ENCODE data around the gene DPEP2. TPM values are rescaled to one million over a fixed set of nuclear protein-coding genes. Genes with fewer than 3 reads are reported as not detected.

The DPEP2 gene
- total and polyA plus RNA-seq, 2 of the 13 experiments (the other 11 are each of a cell fraction or from before 2014, with no cell fraction given), result 0.18 TPM; not detected in 1

DNA sequence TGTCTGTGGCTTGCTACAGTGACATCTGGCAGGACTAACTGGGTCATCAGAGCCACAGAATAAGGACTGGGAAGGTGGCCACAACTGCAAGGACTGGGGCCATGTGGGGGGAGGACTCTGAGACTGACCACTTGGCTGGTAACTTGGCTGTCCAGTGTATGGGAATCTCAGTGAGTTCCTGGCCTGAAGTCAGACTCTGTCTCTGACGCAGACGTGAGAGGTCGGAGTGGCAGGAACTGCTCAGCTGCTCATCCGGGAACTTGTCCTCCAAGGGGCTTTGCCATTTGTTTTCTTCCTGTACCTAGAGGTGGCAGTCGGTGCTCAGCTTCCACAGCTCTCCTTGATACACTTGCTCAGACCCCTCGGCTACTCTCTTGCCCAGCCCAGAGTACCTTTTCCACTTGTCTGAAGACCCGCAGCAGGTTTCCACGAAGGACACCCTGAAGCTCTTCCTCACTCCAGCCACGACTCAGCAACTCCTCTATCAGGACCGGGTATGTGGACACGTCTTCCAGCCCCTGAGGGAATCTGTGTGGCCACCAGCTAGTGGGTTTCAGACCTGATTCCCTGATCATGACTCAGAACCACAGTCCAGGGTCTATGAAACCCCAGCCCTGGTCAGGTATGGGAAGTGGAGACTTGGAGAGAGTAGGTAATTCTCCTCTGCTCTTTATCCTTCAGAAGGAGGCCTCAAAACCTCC lies 11.7 kb downstream of the DPEP2 start (continued):
- TF ChIP-seq, protein P1, sequence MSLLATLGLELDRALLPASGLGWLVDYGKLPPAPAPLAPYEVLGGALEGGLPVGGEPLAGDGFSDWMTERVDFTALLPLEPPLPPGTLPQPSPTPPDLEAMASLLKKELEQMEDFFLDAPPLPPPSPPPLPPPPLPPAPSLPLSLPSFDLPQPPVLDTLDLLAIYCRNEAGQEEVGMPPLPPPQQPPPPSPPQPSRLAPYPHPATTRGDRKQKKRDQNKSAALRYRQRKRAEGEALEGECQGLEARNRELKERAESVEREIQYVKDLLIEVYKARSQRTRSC (CRISPR knock-in tag; IDR thresholded peaks at IDR 0.05; ENCODE audit: low read depth), result no peak
- no peak for TF ChIP-seq SMC3 (IDR thresholded peaks at IDR 0.05; ENCODE audit: low read length)
- TF ChIP-seq, protein P2, sequence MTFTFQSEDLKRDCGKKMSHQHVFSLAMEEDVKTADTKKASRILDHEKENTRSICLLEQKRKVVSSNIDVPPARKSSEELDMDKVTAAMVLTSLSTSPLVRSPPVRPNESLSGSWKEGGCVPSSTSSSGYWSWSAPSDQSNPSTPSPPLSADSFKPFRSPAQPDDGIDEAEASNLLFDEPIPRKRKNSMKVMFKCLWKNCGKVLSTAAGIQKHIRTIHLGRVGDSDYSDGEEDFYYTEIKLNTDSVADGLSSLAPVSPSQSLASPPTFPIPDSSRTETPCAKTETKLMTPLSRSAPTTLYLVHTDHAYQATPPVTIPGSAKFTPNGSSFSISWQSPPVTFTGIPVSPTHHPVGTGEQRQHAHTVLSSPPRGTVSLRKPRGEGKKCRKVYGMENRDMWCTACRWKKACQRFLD (CRISPR knock-in tag; IDR thresholded peaks at IDR 0.05; ENCODE audit: borderline replicate concordance), result 0 out of 2 replicates have a peak, but pooled peaks have one; percentile 15
- 0 out of 2 replicates have a peak, but pooled peaks have one; percentile 20 for TF ChIP-seq FOXO1 (CRISPR knock-in tag; IDR thresholded peaks at IDR 0.05)
- no peak for TF ChIP-seq GZF1 (CRISPR knock-in tag; IDR thresholded peaks at IDR 0.05)
- TF ChIP-seq REL (CRISPR knock-in tag; conservative IDR thresholded peaks at IDR 0.05), result no peak
- peak; percentile 29; the same call in 1 of the 2 replicates for TF ChIP-seq ELF1 (CRISPR knock-in tag; IDR thresholded peaks at IDR 0.05)
- peak; percentile 22; the same call in 1 of the 2 replicates for TF ChIP-seq ZNF792 (CRISPR knock-in tag; IDR thresholded peaks at IDR 0.05)
- TF ChIP-seq, protein P3, sequence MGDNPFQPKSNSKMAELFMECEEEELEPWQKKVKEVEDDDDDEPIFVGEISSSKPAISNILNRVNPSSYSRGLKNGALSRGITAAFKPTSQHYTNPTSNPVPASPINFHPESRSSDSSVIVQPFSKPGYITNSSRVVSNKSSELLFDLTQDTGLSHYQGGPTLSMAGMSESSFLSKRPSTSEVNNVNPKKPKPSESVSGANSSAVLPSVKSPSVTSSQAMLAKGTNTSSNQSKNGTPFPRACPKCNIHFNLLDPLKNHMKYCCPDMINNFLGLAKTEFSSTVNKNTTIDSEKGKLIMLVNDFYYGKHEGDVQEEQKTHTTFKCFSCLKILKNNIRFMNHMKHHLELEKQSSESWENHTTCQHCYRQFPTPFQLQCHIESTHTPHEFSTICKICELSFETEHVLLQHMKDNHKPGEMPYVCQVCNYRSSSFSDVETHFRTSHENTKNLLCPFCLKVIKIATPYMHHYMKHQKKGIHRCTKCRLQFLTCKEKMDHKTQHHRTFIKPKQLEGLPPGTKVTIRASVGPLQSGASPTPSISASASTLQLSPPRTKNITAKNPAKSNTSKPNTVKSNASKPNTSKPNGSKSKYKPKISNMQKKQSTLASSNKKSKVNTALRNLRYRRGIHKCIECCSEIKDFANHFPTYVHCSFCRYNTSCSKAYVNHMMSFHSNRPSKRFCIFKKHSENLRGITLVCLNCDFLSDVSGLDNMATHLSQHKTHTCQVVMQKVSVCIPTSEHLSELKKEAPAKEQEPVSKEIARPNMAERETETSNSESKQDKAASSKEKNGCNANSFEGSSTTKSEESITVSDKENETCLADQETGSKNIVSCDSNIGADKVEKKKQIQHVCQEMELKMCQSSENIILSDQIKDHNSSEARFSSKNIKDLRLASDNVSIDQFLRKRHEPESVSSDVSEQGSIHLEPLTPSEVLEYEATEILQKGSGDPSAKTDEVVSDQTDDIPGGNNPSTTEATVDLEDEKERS (CRISPR knock-in tag; IDR thresholded peaks at IDR 0.05), result no peak
- 0 out of 2 replicates have a peak, but pooled peaks have one; percentile 32 for TF ChIP-seq PHF8 (CRISPR knock-in tag; IDR thresholded peaks at IDR 0.05)
- TF ChIP-seq, protein P4, sequence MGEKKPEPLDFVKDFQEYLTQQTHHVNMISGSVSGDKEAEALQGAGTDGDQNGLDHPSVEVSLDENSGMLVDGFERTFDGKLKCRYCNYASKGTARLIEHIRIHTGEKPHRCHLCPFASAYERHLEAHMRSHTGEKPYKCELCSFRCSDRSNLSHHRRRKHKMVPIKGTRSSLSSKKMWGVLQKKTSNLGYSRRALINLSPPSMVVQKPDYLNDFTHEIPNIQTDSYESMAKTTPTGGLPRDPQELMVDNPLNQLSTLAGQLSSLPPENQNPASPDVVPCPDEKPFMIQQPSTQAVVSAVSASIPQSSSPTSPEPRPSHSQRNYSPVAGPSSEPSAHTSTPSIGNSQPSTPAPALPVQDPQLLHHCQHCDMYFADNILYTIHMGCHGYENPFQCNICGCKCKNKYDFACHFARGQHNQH (CRISPR knock-in tag; IDR thresholded peaks at IDR 0.05), result peak; percentile 43; the same call in 1 of the 2 replicates
- TF ChIP-seq GABPA (IDR thresholded peaks at IDR 0.05; ENCODE audit: low read depth, low read length), result no peak
- TF ChIP-seq GABPA (CRISPR knock-in tag; IDR thresholded peaks at IDR 0.05; ENCODE audit: low read depth), result peak; percentile 40; the same call in 1 of the 2 replicates
- no peak for TF ChIP-seq CBX5 (CRISPR knock-in tag; IDR thresholded peaks at IDR 0.05; ENCODE audit: borderline replicate concordance)
- peak; percentile 54; the same call in 1 of the 2 replicates for TF ChIP-seq KAT8 (CRISPR knock-in tag; IDR thresholded peaks at IDR 0.05)
- TF ChIP-seq TOE1 (CRISPR knock-in tag; IDR thresholded peaks at IDR 0.05), result no peak
- TF ChIP-seq YEATS2 (CRISPR knock-in tag; IDR thresholded peaks at IDR 0.05; ENCODE audit: borderline replicate concordance), result peak; percentile 48; the same call in 1 of the 2 replicates
- TF ChIP-seq TBL1XR1 (IDR thresholded peaks at IDR 0.05; ENCODE audit: borderline replicate concordance, low read length, partially characterized antibody), result no peak
- TF ChIP-seq JARID2 (CRISPR knock-in tag; IDR thresholded peaks at IDR 0.05; ENCODE audit: insufficient replicate concordance), result peak; percentile 37
- no peak for TF ChIP-seq SRSF4 (IDR thresholded peaks at IDR 0.05; ENCODE audit: low read depth, low read length, poor library complexity, severe bottlenecking)
- peak; percentile 65; the same call in 1 of the 2 replicates for TF ChIP-seq SRY (CRISPR knock-in tag; IDR thresholded peaks at IDR 0.05)
- TF ChIP-seq ISX (CRISPR knock-in tag; conservative IDR thresholded peaks at IDR 0.05), result no peak
- peak; percentile 35 for TF ChIP-seq SAP130 (CRISPR knock-in tag; IDR thresholded peaks at IDR 0.05; ENCODE audit: low read depth)
- TF ChIP-seq POLR2AphosphoS5 (IDR thresholded peaks at IDR 0.05; ENCODE audit: low read depth, low read length), result peak; percentile 48
- no peak for TF ChIP-seq RAD51 (IDR thresholded peaks at IDR 0.05; ENCODE audit: borderline replicate concordance)
- no peak for TF ChIP-seq ZBTB42 (CRISPR knock-in tag; IDR thresholded peaks at IDR 0.05)

All from HepG2 (cell line).